Duodenal mucosa (tissue), 2 donors: ENCODE data around the gene RDH12.

Source experiments
- H3K27ac ChIP-seq: one replicate; pipeline ENCODE4 v1.7.0; 2013; ENCODE audit warnings: low read depth, low read length
- H3K27me3 ChIP-seq, 2 donors: one replicate each; pipeline ENCODE4 v1.7.0; 2013; ENCODE audit warnings: low read length in 2 of 2, control low read depth in 1 of 2; ENCODE audit not compliant: insufficient read depth in 2 of 2, control insufficient read depth in 1 of 2
- H3K36me3 ChIP-seq, 2 donors: one replicate each; pipeline ENCODE4 v1.7.0; 2013; ENCODE audit warnings: low read length in 2 of 2, control low read depth in 1 of 2; ENCODE audit not compliant: insufficient read depth in 2 of 2, control insufficient read depth in 1 of 2
- H3K4me1 ChIP-seq, 2 donors: one replicate each; pipeline ENCODE4 v1.7.0; 2013; ENCODE audit warnings: low read length in 2 of 2, control low read depth in 1 of 2; ENCODE audit not compliant: insufficient read depth in 2 of 2, control insufficient read depth in 1 of 2
- H3K4me3 ChIP-seq, 2 donors: one replicate each; pipeline ENCODE4 v1.7.0; 2013; ENCODE audit warnings: low read length in 2 of 2, low read depth in 1 of 2
- H3K9ac ChIP-seq, 2 donors: one replicate each; pipeline ENCODE4 v1.7.0; 2013; ENCODE audit warnings: low read length in 2 of 2, low read depth in 1 of 2
- H3K9me3 ChIP-seq, 2 donors: one replicate each; pipeline ENCODE4 v1.7.0; 2013; ENCODE audit warnings: low read length in 2 of 2, control low read depth in 1 of 2; ENCODE audit not compliant: control insufficient read depth in 1 of 2

RDH12 gene

DNA sequence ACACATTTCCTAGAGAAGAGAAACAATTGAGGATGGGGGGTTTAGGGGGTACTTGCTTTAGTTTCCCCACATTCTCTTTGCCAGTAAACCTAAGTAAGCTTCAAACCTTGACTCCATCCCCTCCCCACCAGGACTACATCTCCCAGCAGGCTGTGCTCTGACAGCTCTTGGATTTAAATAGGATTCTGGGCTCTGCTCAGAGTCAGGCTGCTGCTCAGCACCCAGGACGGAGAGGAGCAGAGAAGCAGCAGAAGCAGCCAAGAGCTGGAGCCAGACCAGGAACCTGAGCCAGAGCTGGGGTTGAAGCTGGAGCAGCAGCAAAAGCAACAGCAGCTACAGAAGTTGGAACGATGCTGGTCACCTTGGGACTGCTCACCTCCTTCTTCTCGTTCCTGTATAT, 20.6 kb downstream of the RDH12 start:
- H3K4me1 ChIP-seq, result no peaks in the 10 kb centered on the region
- no peaks in the 10 kb centered on the region for H3K9me3 ChIP-seq
- no peaks in the 10 kb centered on the region for H3K36me3 ChIP-seq
- H3K27ac ChIP-seq, result no peak overlapping the region
- H3K27me3 ChIP-seq, result peaks cover 0 to 5% of the 10 kb centered on the region in 2 donors
- H3K9ac ChIP-seq, result no peak overlapping the region
- H3K4me3 ChIP-seq, result no peak overlapping the region

DNA sequence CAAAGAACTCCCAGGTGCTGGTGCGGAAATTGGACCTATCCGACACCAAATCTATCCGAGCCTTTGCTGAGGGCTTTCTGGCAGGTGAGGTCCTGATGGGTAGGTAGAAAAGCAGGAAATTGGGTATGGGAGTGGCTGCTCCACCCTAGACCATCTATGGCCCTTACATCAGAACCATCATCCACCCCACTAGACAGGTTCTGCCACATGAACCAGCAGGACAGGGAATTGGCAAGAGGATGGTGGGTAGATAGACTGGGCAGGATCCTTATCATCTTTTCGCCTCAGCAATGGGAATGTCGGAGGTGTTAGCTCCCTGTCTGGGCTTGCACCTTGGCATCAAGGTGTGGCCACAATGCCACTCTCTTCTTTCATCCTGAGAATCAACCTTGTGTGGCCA, 23.5 kb downstream of the RDH12 start:
- no peak overlapping the region for H3K4me3 ChIP-seq
- H3K9me3 ChIP-seq, result no peaks in the 10 kb centered on the region
- H3K9ac ChIP-seq, result no peak overlapping the region
- H3K27me3 ChIP-seq, result peaks cover 0 to 5% of the 10 kb centered on the region in 2 donors
- no peaks in the 10 kb centered on the region for H3K36me3 ChIP-seq
- no peak overlapping the region for H3K27ac ChIP-seq
- peaks cover 14% of the 10 kb centered on the region in 2 donors for H3K4me1 ChIP-seq

DNA sequence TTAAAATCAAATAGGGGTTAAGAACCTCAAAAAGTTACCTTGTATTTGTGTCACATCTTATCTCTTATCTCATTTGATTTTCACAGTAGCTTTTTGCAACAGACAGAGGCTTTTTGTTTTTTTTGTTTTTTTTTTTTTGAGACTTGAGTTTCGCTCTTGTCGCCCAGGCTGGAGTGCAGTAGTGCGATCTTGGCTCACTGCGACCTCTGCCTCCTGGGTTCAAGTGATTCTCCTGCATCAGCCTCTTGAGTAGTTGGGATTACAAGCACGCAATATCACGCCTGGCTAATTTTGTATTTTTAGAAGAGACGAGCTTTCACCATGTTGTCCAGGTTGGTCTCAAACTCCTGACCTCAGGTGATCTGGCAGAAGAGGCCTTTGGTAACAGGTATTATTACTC, 25.7 kb downstream of the RDH12 start:
- no peak overlapping the region for H3K4me3 ChIP-seq
- H3K4me1 ChIP-seq, result peaks cover 14% of the 10 kb centered on the region in 2 donors
- no peak overlapping the region for H3K9ac ChIP-seq
- H3K36me3 ChIP-seq, result no peaks in the 10 kb centered on the region
- H3K9me3 ChIP-seq, result no peaks in the 10 kb centered on the region
- peaks cover 0 to 5% of the 10 kb centered on the region in 2 donors for H3K27me3 ChIP-seq
- no peak overlapping the region for H3K27ac ChIP-seq

DNA sequence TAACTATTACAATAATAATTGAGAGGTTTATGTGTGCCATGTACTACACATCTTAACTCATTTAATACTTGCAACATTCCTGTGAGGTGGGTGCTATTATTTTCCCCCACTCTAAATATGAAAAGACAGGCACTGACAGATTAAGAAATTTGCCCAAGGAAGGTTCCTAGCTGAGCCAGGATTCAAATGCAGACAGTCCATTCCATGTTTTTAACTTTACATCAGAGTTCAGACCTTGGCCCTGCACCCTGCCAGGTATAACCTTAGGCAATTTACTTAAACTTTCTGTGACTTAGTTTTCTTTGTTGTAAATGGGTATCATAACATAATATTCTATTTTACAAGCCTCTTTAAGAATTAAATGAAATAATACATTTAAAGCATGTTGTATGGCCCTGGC, 26.6 kb downstream of the RDH12 start:
- H3K36me3 ChIP-seq, result no peaks in the 10 kb centered on the region
- H3K9me3 ChIP-seq, result no peaks in the 10 kb centered on the region
- peaks cover 0 to 5% of the 10 kb centered on the region in 2 donors for H3K27me3 ChIP-seq
- no peak overlapping the region for H3K9ac ChIP-seq
- H3K4me1 ChIP-seq, result peaks cover 14% of the 10 kb centered on the region in 2 donors
- no peak overlapping the region for H3K4me3 ChIP-seq
- H3K27ac ChIP-seq, result no peak overlapping the region

DNA sequence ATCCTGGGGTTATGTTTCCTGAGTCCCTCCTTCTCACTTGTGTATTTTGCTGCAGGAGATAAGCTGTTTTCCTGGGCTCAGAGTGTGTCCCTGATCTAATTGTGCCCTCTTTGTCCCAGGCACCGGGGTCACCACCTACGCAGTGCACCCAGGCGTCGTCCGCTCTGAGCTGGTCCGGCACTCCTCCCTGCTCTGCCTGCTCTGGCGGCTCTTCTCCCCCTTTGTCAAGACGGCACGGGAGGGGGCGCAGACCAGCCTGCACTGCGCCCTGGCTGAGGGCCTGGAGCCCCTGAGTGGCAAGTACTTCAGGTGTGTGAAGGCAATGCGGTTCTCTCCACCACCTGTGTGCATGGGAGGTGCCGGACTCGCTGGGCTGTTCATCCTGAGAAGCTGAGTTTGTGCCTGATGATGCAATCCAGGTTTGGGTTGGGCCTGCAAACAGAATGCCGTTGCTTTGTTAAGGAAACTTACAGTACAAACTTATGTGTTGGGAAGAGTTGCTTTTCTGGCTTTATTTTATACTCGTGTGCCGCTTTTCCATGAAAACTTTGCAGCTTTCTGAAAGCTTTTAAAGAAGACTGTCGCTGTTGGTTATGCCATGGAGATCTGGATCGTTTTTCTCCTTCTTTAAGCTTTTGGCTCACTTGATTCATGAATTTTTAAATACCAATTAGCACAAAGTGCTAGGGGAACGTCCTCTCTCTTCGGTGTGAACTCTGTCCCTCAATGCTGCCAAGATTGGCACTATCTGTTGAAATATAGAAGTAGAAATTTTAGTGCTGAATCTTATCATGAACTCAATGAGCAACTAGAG, 27.6 kb downstream of the RDH12 start:
- Histone ChIP-seq H3K36me3 (no peaks in the 10 kb centered on the region), H3K4me3 (peak overlapping the region; percentile 25 to 65), H3K9me3 (no peaks in the 10 kb centered on the region), H3K27ac (no peak overlapping the region), H3K27me3 (peaks cover 0 to 5% of the 10 kb centered on the region in 2 donors), H3K9ac (peak overlapping the region in 1 of 2 donors; percentile 2), H3K4me1 (peaks cover 14% of the 10 kb centered on the region in 2 donors)

DNA sequence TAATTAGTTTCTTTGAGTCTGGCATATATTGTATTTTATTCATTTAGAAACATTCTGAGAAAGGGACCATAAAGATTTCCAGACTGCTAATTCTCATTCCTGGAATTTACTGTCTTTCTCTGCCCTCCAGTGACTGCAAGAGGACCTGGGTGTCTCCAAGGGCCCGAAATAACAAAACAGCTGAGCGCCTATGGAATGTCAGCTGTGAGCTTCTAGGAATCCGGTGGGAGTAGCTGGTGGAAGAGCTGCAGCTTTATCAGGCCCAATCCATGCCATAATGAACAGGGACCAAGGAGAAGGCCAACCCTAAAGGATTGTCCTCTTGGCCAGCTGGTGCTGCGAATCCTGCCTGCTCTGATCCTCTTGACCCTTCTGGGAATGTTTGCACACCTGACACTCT, 31.9 kb downstream of the RDH12 start:
- H3K27me3 ChIP-seq, result no peaks in the 10 kb centered on the region
- H3K27ac ChIP-seq, result no peak overlapping the region
- peaks cover 14 to 18% of the 10 kb centered on the region in 2 donors for H3K4me1 ChIP-seq
- H3K9ac ChIP-seq, result no peak overlapping the region
- no peak overlapping the region for H3K4me3 ChIP-seq
- H3K9me3 ChIP-seq, result no peaks in the 10 kb centered on the region
- H3K36me3 ChIP-seq, result no peaks in the 10 kb centered on the region

DNA sequence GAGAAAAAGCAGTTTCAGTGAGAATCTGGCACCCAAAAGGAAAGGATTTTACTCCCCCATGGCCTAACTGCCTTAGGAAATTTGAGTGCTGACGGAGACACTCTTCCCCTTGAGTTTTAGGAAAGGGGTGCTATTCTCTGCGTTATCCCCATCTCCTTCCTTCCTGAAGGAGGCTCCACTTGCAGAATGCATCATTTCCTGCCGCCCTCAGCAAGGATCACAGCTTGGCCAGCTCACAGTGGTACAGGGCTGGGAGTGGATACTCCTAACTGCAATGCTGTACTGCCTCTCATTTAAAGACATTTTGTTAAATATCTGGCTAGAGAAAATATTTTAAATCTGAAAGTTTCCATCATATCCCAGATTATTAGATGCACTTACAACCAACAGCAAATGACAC, 33.0 kb downstream of the RDH12 start:
- peaks cover 5 to 13% of the 10 kb centered on the region in 2 donors for H3K4me1 ChIP-seq
- no peak overlapping the region for H3K9ac ChIP-seq
- no peak overlapping the region for H3K4me3 ChIP-seq
- no peaks in the 10 kb centered on the region for H3K27me3 ChIP-seq
- no peak overlapping the region for H3K27ac ChIP-seq
- H3K9me3 ChIP-seq, result no peaks in the 10 kb centered on the region
- no peaks in the 10 kb centered on the region for H3K36me3 ChIP-seq

DNA sequence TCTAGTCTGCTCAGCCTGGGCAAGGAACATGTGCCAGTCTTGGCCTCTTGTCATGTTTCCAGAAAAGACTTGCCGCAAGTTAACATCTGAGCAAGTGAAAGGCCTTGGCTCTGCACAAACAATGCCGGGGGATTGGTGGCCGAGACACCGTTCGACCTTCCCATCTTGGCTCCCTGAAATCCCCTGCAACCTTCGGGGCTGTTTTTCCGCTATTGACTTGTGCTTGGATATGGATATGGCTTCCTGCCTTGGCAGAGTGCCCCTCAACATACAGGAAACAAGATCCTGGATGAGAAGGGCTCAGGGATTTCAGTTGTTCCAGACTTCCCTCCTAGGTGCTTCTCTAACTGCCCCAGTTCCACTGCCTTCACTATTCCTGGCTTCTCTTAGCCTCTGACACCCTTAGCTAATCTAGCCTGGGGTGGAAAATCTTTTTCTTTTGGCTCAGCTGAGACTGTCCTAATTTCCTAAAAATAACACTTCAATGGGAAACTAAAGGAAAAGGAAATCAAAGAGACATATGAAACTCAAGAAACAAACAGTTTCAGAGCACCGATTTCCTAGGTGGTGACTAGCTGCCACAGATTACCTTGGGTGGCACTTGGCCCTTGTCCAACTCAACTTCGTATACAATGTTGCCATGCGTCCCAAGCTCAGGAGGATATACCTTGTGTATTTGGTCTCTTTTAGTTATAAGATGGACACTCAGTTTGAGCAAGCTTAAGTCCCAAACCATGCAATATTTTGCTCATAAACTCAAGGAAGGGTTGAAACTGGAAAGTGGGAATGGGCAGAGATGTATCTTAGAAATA, 33.9 kb downstream of the RDH12 start:
- no peaks in the 10 kb centered on the region for H3K9me3 ChIP-seq
- peaks cover 0 to 8% of the 10 kb centered on the region in 2 donors for H3K4me1 ChIP-seq
- no peaks in the 10 kb centered on the region for H3K36me3 ChIP-seq
- H3K27me3 ChIP-seq, result no peaks in the 10 kb centered on the region
- H3K27ac ChIP-seq, result no peak overlapping the region
- no peak overlapping the region for H3K4me3 ChIP-seq
- H3K9ac ChIP-seq, result no peak overlapping the region

DNA sequence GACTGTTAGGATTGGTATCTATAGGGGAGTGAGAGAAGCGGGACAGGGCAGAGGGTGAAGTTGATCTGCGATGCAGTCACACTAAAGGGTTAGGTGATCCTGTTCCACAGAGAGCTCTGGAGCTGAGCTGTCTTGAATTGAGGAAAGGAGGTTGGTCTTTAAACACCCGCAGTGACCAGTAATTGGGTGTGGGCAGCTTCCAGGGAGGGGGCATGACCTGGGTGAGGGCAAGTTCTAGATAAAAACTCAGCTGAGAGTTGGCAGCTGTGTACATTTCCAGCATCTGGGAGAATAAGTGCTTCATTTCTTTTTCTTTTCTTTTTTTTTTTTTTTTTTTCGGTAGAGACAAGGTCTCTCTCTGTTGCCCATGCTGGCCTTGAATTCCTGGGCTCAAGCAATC, 35.1 kb downstream of the RDH12 start:
- no peak overlapping the region for H3K27ac ChIP-seq
- no peak overlapping the region for H3K4me3 ChIP-seq
- H3K27me3 ChIP-seq, result no peaks in the 10 kb centered on the region
- no peaks in the 10 kb centered on the region for H3K36me3 ChIP-seq
- H3K9ac ChIP-seq, result no peak overlapping the region
- peaks cover 0 to 8% of the 10 kb centered on the region in 2 donors for H3K4me1 ChIP-seq
- H3K9me3 ChIP-seq, result no peaks in the 10 kb centered on the region
